ENCODE measurements around the gene NRDC.

The NRDC gene

GRCh38 chr1:51922040-51922439 lies 43.5 kb upstream of the NRDC start:
- Histone ChIP-seq H4K8ac (ENCODE audit: low read length) (no peak overlapping the region), H3K23ac (ENCODE audit: low read length in 2 of 2) (no peak overlapping the region), H4K91ac (ENCODE audit: low read length) (no peak overlapping the region), H3K79me1 (replicated peaks; ENCODE audit: low read length, poor library complexity, severe bottlenecking) (peaks cover 21% of the 10 kb centered on the region), H2AK5ac (ENCODE audit: low read length, severe bottlenecking) (peak overlapping the region; percentile 71), H3K14ac (ENCODE audit: low read length in 2 of 2) (no peak overlapping the region), H2BK12ac (ENCODE audit: low read length in 2 of 2) (no peak overlapping the region), H2BK5ac (ENCODE audit: low read depth, low read length, poor library complexity, severe bottlenecking) (no peak overlapping the region), H2BK120ac (ENCODE audit: low read depth, low read length) (no peak overlapping the region), H3K36me3 (ENCODE audit: control insufficient read depth in 1 of 2, insufficient read depth in 2 of 2, low read depth in 1 of 2, low read length in 2 of 2) (peaks cover 0 to 13% of the 10 kb centered on the region in 2 experiments), H3K9me3 (ENCODE audit: control insufficient read depth, low read length) (no peaks in the 10 kb centered on the region), H3K27me3 (ENCODE audit: control insufficient read depth in 1 of 2, insufficient read depth in 1 of 2, low read length in 2 of 2) (no peaks in the 10 kb centered on the region), H3K9ac (ENCODE audit: low read length) (no peak overlapping the region), H3K4me2 (ENCODE audit: low read length, poor library complexity, severe bottlenecking) (no peak overlapping the region), H3K4me1 (ENCODE audit: control insufficient read depth, insufficient read depth, low read depth, low read length) (peaks cover 12% of the 10 kb centered on the region), H3K4me3 (ENCODE audit: insufficient read depth in 1 of 2, low read depth in 1 of 2, low read length in 2 of 2) (no peak overlapping the region), H3K27ac (ENCODE audit: low read length, poor library complexity, severe bottlenecking) (no peak overlapping the region), H2BK15ac (ENCODE audit: low read depth, poor library complexity, severe bottlenecking) (no peak overlapping the region), H2AFZ (ENCODE audit: low read depth, low read length) (no peak overlapping the region), H3K4ac (ENCODE audit: low read depth in 1 of 2, low read length in 2 of 2) (no peak overlapping the region), H3K18ac (ENCODE audit: low read depth in 1 of 2, low read length in 2 of 2) (no peak overlapping the region)
- WGBS, result 100% methylated on average over 3 of the region's 3 CpGs
- DNase-seq, result no peak

DNA sequence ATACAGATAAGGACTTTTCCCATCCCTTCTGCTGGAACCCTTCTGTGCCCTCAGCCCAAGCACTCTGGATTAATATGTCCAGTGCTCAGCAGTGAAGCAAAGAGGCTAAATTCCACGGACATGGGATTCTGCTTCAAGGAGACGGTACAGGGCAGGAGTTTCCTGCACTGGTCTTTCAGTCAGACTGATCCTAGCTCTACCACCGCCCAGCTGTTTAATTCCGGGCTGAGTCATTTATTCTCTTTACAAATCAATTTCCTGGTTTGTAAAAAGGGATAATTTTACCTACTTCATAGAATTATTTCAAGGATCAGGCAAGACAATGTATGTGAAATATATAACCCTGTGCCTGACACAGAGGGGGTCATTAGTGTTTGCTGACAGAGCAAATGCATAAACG lies 41.6 kb upstream of the NRDC start:
- Histone ChIP-seq H3K9me3 (ENCODE audit: control insufficient read depth, low read length) (no peaks in the 10 kb centered on the region), H3K4ac (ENCODE audit: low read depth in 1 of 2, low read length in 2 of 2) (no peak overlapping the region), H2BK120ac (ENCODE audit: low read depth, low read length) (no peak overlapping the region), H4K91ac (ENCODE audit: low read length) (no peak overlapping the region), H3K4me1 (ENCODE audit: control insufficient read depth, insufficient read depth, low read depth, low read length) (peaks cover 10% of the 10 kb centered on the region), H3K79me1 (replicated peaks; ENCODE audit: low read length, poor library complexity, severe bottlenecking) (peaks cover 17% of the 10 kb centered on the region), H3K9ac (ENCODE audit: low read length) (no peak overlapping the region), H2AFZ (ENCODE audit: low read depth, low read length) (no peak overlapping the region), H2BK5ac (ENCODE audit: low read depth, low read length, poor library complexity, severe bottlenecking) (no peak overlapping the region), H3K14ac (ENCODE audit: low read length in 2 of 2) (no peak overlapping the region), H3K4me2 (ENCODE audit: low read length, poor library complexity, severe bottlenecking) (no peak overlapping the region), H3K27ac (ENCODE audit: low read length, poor library complexity, severe bottlenecking) (no peak overlapping the region), H2BK15ac (ENCODE audit: low read depth, poor library complexity, severe bottlenecking) (no peak overlapping the region), H3K23ac (ENCODE audit: low read length in 2 of 2) (no peak overlapping the region), H3K27me3 (ENCODE audit: control insufficient read depth in 1 of 2, insufficient read depth in 1 of 2, low read length in 2 of 2) (no peaks in the 10 kb centered on the region), H3K4me3 (ENCODE audit: insufficient read depth in 1 of 2, low read depth in 1 of 2, low read length in 2 of 2) (no peak overlapping the region), H2AK5ac (ENCODE audit: low read length, severe bottlenecking) (peak overlapping the region; percentile 14), H3K18ac (ENCODE audit: low read depth in 1 of 2, low read length in 2 of 2) (no peak overlapping the region), H3K36me3 (ENCODE audit: control insufficient read depth in 1 of 2, insufficient read depth in 2 of 2, low read depth in 1 of 2, low read length in 2 of 2) (peaks cover 0 to 16% of the 10 kb centered on the region in 2 experiments), H2BK12ac (ENCODE audit: low read length in 2 of 2) (no peak overlapping the region), H4K8ac (ENCODE audit: low read length) (no peak overlapping the region)
- DNase-seq, result no peak
- WGBS, result 84% methylated on average over 3 of the region's 5 CpGs

GRCh38 chr1:51919684-51920083 lies 41.2 kb upstream of the NRDC start:
- no peak for DNase-seq
- Histone ChIP-seq H2AK5ac (ENCODE audit: low read length, severe bottlenecking) (no peak overlapping the region), H4K91ac (ENCODE audit: low read length) (no peak overlapping the region), H3K14ac (ENCODE audit: low read length in 2 of 2) (no peak overlapping the region), H3K4ac (ENCODE audit: low read depth in 1 of 2, low read length in 2 of 2) (no peak overlapping the region), H3K9ac (ENCODE audit: low read length) (no peak overlapping the region), H3K4me3 (ENCODE audit: insufficient read depth in 1 of 2, low read depth in 1 of 2, low read length in 2 of 2) (no peak overlapping the region), H3K27me3 (ENCODE audit: control insufficient read depth in 1 of 2, insufficient read depth in 1 of 2, low read length in 2 of 2) (no peaks in the 10 kb centered on the region), H2BK15ac (ENCODE audit: low read depth, poor library complexity, severe bottlenecking) (no peak overlapping the region), H2BK5ac (ENCODE audit: low read depth, low read length, poor library complexity, severe bottlenecking) (no peak overlapping the region), H2BK120ac (ENCODE audit: low read depth, low read length) (no peak overlapping the region), H2AFZ (ENCODE audit: low read depth, low read length) (no peak overlapping the region), H3K4me2 (ENCODE audit: low read length, poor library complexity, severe bottlenecking) (no peak overlapping the region), H3K18ac (ENCODE audit: low read depth in 1 of 2, low read length in 2 of 2) (no peak overlapping the region), H3K4me1 (ENCODE audit: control insufficient read depth, insufficient read depth, low read depth, low read length) (peaks cover 10% of the 10 kb centered on the region), H3K23ac (ENCODE audit: low read length in 2 of 2) (no peak overlapping the region), H3K27ac (ENCODE audit: low read length, poor library complexity, severe bottlenecking) (no peak overlapping the region), H4K8ac (ENCODE audit: low read length) (no peak overlapping the region), H3K9me3 (ENCODE audit: control insufficient read depth, low read length) (no peaks in the 10 kb centered on the region), H3K79me1 (replicated peaks; ENCODE audit: low read length, poor library complexity, severe bottlenecking) (peaks cover 14% of the 10 kb centered on the region), H3K36me3 (ENCODE audit: control insufficient read depth in 1 of 2, insufficient read depth in 2 of 2, low read depth in 1 of 2, low read length in 2 of 2) (peaks cover 0 to 14% of the 10 kb centered on the region in 2 experiments), H2BK12ac (ENCODE audit: low read length in 2 of 2) (no peak overlapping the region)
- 98% methylated on average over 10 of the region's 10 CpGs for WGBS

DNA sequence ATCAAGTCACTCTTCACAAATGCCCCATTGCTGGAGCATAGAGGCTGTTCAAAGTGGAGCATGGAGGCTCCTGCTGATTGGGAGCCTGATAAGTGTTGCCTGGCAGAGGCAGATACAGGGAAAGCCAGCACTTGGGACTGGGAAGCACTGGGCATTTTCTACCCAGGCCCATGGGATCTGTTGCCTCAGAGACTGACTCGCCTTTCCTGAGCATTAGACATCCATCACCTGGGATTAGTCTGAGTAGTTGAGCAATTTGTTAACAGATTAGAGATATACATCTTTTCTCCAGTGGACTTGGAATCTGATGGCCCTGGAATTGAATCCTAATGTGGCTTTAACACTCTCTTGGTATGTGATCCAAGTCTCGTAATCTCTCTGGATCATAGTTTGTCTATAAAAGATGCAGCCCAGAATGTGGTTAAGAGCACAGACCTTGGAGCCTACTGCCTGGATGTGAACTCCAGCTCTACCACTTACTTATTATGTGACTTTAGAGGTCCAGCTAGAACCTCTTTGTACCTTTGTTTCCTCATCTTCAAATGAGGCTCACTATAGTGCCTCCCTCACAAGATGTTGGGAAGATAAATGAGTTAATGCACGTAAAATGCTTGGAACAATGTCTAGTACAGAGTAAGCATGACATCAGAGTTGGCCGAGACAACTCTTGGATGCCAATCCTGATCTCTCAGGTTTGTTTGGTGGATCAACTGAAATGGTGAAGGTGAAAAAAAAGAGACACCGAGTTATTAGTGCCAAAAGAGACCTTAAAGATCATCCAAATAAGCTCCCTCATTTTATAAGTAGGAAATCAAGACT lies 38.3 kb upstream of the NRDC start:
- Histone ChIP-seq H3K4me2 (ENCODE audit: low read length, poor library complexity, severe bottlenecking) (no peak overlapping the region), H3K23ac (ENCODE audit: low read length in 2 of 2) (no peak overlapping the region), H2BK5ac (ENCODE audit: low read depth, low read length, poor library complexity, severe bottlenecking) (no peak overlapping the region), H2BK15ac (ENCODE audit: low read depth, poor library complexity, severe bottlenecking) (no peak overlapping the region), H3K27ac (ENCODE audit: low read length, poor library complexity, severe bottlenecking) (no peak overlapping the region), H3K79me1 (replicated peaks; ENCODE audit: low read length, poor library complexity, severe bottlenecking) (peaks cover 7% of the 10 kb centered on the region), H3K9ac (ENCODE audit: low read length) (no peak overlapping the region), H3K9me3 (ENCODE audit: control insufficient read depth, low read length) (no peaks in the 10 kb centered on the region), H2AFZ (ENCODE audit: low read depth, low read length) (no peak overlapping the region), H3K18ac (ENCODE audit: low read depth in 1 of 2, low read length in 2 of 2) (no peak overlapping the region), H4K91ac (ENCODE audit: low read length) (no peak overlapping the region), H2AK5ac (ENCODE audit: low read length, severe bottlenecking) (no peak overlapping the region), H3K36me3 (ENCODE audit: control insufficient read depth in 1 of 2, insufficient read depth in 2 of 2, low read depth in 1 of 2, low read length in 2 of 2) (peaks cover 0 to 20% of the 10 kb centered on the region in 2 experiments), H4K8ac (ENCODE audit: low read length) (no peak overlapping the region), H3K14ac (ENCODE audit: low read length in 2 of 2) (no peak overlapping the region), H3K4ac (ENCODE audit: low read depth in 1 of 2, low read length in 2 of 2) (no peak overlapping the region), H2BK12ac (ENCODE audit: low read length in 2 of 2) (no peak overlapping the region), H3K4me3 (ENCODE audit: insufficient read depth in 1 of 2, low read depth in 1 of 2, low read length in 2 of 2) (no peak overlapping the region), H3K27me3 (ENCODE audit: control insufficient read depth in 1 of 2, insufficient read depth in 1 of 2, low read length in 2 of 2) (no peaks in the 10 kb centered on the region), H2BK120ac (ENCODE audit: low read depth, low read length) (no peak overlapping the region), H3K4me1 (ENCODE audit: control insufficient read depth, insufficient read depth, low read depth, low read length) (peaks cover 9% of the 10 kb centered on the region)
- DNase-seq, result peak; percentile 51
- 91% methylated on average over 4 of the region's 5 CpGs for WGBS

All from mesenchymal stem cell (in vitro differentiated cells and primary cell).